ENCODE results near the gene APLP2.

The APLP2 gene

GRCh38 chr11:130137999-130138398 is 68.3 kb downstream of the APLP2 start:
- no peak overlapping the region for H3K4me3 ChIP-seq (replicated peaks; ENCODE audit: low read depth, low read length)
- no peak for DNase-seq (ENCODE audit: extremely low read depth, low read depth)
- TF ChIP-seq CTCF (IDR thresholded peaks at IDR 0.05; ENCODE audit: low read depth, low read length, missing control alignments), result no peak

GRCh38 chr11:130139401-130139800 is 69.7 kb downstream of the APLP2 start:
- no peak overlapping the region for H3K4me3 ChIP-seq (replicated peaks; ENCODE audit: low read depth, low read length)
- no peak for DNase-seq (ENCODE audit: extremely low read depth, low read depth)
- no peak for TF ChIP-seq CTCF (IDR thresholded peaks at IDR 0.05; ENCODE audit: low read depth, low read length, missing control alignments)

GRCh38 chr11:130141561-130142341 is 72.1 kb downstream of the APLP2 start:
- no peak for TF ChIP-seq CTCF (IDR thresholded peaks at IDR 0.05; ENCODE audit: low read depth, low read length, missing control alignments)
- DNase-seq (ENCODE audit: extremely low read depth, low read depth), result no peak
- no peak overlapping the region for H3K4me3 ChIP-seq (replicated peaks; ENCODE audit: low read depth, low read length)

DNA sequence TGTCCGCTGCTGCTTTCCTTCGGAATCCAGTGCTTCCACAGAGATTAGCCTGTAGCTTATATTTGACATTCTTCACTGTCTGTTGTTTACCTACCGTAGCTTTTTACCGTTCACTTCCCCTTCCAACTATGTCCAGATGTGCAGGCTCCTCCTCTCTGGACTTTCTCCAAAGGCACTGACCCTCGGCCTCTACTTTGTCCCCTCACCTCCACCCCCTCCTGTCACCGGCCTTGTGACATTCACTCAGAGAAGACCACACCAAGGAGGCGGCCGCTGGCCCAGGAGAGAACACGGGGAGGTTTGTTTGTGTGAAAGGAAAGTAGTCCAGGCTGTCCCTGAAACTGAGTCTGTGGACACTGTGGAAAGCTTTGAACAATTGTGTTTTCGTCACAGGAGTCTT is 74.4 kb downstream of the APLP2 start:
- no peak for TF ChIP-seq CTCF (IDR thresholded peaks at IDR 0.05; ENCODE audit: low read depth, low read length, missing control alignments)
- no peak overlapping the region for H3K4me3 ChIP-seq (replicated peaks; ENCODE audit: low read depth, low read length)
- DNase-seq (ENCODE audit: extremely low read depth, low read depth), result no peak

- no peak for TF ChIP-seq CTCF (IDR thresholded peaks at IDR 0.05; ENCODE audit: low read depth, low read length, missing control alignments)
- no peak overlapping the region for H3K4me3 ChIP-seq (replicated peaks; ENCODE audit: low read depth, low read length)
- DNase-seq (ENCODE audit: extremely low read depth, low read depth), result no peak
Measured at GRCh38 chr11:130144861-130145281, 75.2 kb downstream of the APLP2 start.

DNA sequence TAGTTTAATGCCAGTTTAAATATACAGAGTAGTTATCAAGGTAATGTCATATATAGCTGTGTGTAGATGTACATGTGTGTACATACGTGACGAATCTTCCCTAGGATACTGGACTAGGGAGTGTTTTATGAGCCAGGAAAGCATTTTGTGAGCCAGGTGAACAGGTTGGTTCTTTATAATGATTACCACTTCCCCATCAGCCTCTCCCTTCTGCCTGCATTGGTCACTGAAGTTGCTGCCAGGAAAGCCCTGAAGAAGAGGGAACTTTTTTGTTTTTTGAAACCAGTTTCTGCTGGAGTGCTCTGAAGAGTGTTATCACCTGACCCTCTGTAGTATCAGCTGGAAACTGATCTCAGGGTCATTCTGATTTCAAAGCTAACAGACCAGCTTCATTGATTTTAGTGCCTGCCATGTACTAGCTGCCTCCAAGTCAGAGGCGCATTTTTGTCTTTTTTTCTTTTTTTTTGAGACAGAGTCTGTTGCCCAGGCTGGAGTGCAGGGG is 75.7 kb downstream of the APLP2 start:
- no peak for DNase-seq (ENCODE audit: extremely low read depth, low read depth)
- TF ChIP-seq CTCF (IDR thresholded peaks at IDR 0.05; ENCODE audit: low read depth, low read length, missing control alignments), result no peak
- no peak overlapping the region for H3K4me3 ChIP-seq (replicated peaks; ENCODE audit: low read depth, low read length)

All from HFF-Myc (cell line).